Sigmoid colon (tissue), 7 donors: ENCODE measurements around the gene SPATA31D3. TPM values are rescaled to one million over a fixed set of nuclear protein-coding genes. Genes with fewer than 3 reads are reported as not detected.

Source experiments
- DNase-seq: peaks from one replicate; pipeline ENCODE4 v3.0.0-alpha.2; 2019
- H3K27ac ChIP-seq, 4 donors: fragments of 200-600 bp; sonication (generic); one replicate each; pipeline ENCODE4 v1.5.1; 2016 to 2019; ENCODE audit warnings: mild to moderate bottlenecking in 1 of 4
- H3K27me3 ChIP-seq, 3 donors: fragments of 200-600 bp; sonication (generic); one replicate each; pipeline ENCODE4 v1.5.1; 2019; ENCODE audit warnings: mild to moderate bottlenecking in 1 of 3
- H3K36me3 ChIP-seq, 4 donors: fragments of 200-600 bp; sonication (generic); one replicate each; pipeline ENCODE4 v1.5.1; 2016 to 2019
- H3K4me1 ChIP-seq, 4 donors: fragments of 200-600 bp; sonication (generic); one replicate each; pipeline ENCODE4 v1.5.1; 2017 to 2019
- H3K4me3 ChIP-seq, 4 donors: fragments of 200-600 bp; sonication (generic); one replicate each; pipeline ENCODE4 v1.5.1; 2017 to 2019; ENCODE audit warnings: mild to moderate bottlenecking in 2 of 4, moderate library complexity in 1 of 4
- H3K9me3 ChIP-seq, 4 donors: fragments of 200-600 bp in 3 of 4; sonication (generic) in 3 of 4; one replicate each; pipeline versions ENCODE4 v1.5.1 to v1.6.1; 2013 to 2019
- CTCF ChIP-seq, 4 experiments: fragments of 450-650 bp in 3 of 4; fragments of 200-600 bp in 1 of 4; IDR thresholded peaks; one replicate each; pipeline ENCODE4 v1.5.1; 2016 to 2019; ENCODE audit warnings: antibody characterized with exemption in 4 of 4, mild to moderate bottlenecking in 3 of 4, moderate library complexity in 2 of 4
- EP300 ChIP-seq, 4 donors: sonication (generic); formaldehyde crosslinking; IDR thresholded peaks; one replicate each; pipeline ENCODE4 v1.6.1; 2017; ENCODE audit warnings: antibody characterized with exemption in 4 of 4
- POLR2A ChIP-seq, 2 donors: fragments of 450-650 bp; IDR thresholded peaks; one replicate each; pipeline ENCODE4 v1.6.1; 2016; ENCODE audit warnings: antibody characterized with exemption in 2 of 2, mild to moderate bottlenecking in 2 of 2, moderate library complexity in 2 of 2
- POLR2AphosphoS5 ChIP-seq, 4 donors: sonication (generic); formaldehyde crosslinking; IDR thresholded peaks; one replicate each; pipeline ENCODE4 v1.6.1; 2017; ENCODE audit warnings: antibody characterized with exemption in 4 of 4
- WGBS, 2 donors: extraction: QIAGEN DNeasy Blood & Tissue Kit; methylation state at CpG; one replicate each; pipeline ENCODE4 v1.1.7; 2013; 5-methylcytosine and 5-hydroxymethylcytosine counted together
- intact Hi-C: fragments of 100-400 bp; cut with DNase I; formaldehyde crosslinking; loops from one replicate; pipeline ENCODE4 v1.15.1; 2023
- polyA plus RNA-seq, 3 donors: library from polyadenylated mRNA; stranded (reverse); fragments of 200-250 nt; gene quantifications; one replicate each; pipeline ENCODE4 v1.2.3, GENCODE V29; 2013
- total RNA-seq, 4 donors: library from RNA; depleted of rRNA; stranded (reverse); fragments of >200 nt; gene quantifications; one replicate each; pipeline ENCODE4 v1.1.0, GENCODE V29; 2016
- donor health status: healthy with polysubstance abuse.
- donor health status: Bipolar disorder and iron deficiency.
- donor health status: healthy.

Gene SPATA31D3
- total and polyA plus RNA-seq, 7 donors = not detected

DNA sequence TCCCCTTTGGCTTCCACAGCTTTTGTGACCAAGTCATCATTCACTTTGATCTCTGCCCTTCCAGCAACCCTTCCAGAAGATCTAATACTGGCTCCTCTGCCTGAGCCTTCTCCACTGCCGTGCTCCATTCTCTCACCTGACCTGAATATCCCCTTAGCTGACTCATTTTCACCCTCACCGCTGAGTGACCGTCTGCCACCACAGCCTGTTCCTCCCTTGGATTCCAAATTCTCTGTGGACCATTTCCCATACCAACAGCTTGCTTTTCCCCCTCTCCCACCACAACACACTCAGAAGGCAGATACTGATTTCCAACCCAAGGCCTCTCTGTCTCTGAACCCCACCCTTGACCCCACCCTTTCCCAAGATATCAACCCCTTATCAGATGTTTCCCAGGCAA is 24.7 kb downstream of the SPATA31D3 start:
- TF ChIP-seq POLR2A (IDR thresholded peaks at IDR 0.05) (no peak), EP300 (IDR thresholded peaks at IDR 0.05) (no peak)
- Histone ChIP-seq H3K36me3 (no peaks in the 10 kb centered on the region), H3K4me3 (no peak overlapping the region), H3K4me1 (no peaks in the 10 kb centered on the region), H3K27ac (no peak overlapping the region), H3K27me3 (no peaks in the 10 kb centered on the region), H3K9me3 (no peaks in the 10 kb centered on the region)
- WGBS, 2 donors = 91 to 95% methylated on average over 3 of the region's 3 CpGs
- intact Hi-C loops = no loop called here
- no peak for DNase-seq

GRCh38 chr9:81969971-81970370 is 26.7 kb downstream of the SPATA31D3 start:
- intact Hi-C loops = no loop called here
- no peaks in the 10 kb centered on the region for H3K36me3 ChIP-seq
- no peak overlapping the region for H3K4me3 ChIP-seq
- no peaks in the 10 kb centered on the region for H3K27me3 ChIP-seq
- no peak for DNase-seq
- no peaks in the 10 kb centered on the region for H3K9me3 ChIP-seq
- H3K4me1 ChIP-seq = peaks cover 0 to 7% (median 0%) of the 10 kb centered on the region in 4 donors
- TF ChIP-seq POLR2A (IDR thresholded peaks at IDR 0.05) (no peak), POLR2AphosphoS5 (IDR thresholded peaks at IDR 0.05) (no peak), EP300 (IDR thresholded peaks at IDR 0.05) (no peak), CTCF (IDR thresholded peaks at IDR 0.05) (no peak)
- no peak overlapping the region for H3K27ac ChIP-seq

GRCh38 chr9:81971727-81972126 is 28.4 kb downstream of the SPATA31D3 start:
- intact Hi-C loops = no loop called here
- Histone ChIP-seq H3K27ac (no peak overlapping the region), H3K9me3 (no peaks in the 10 kb centered on the region), H3K4me1 (peaks cover 0 to 9% (median 0%) of the 10 kb centered on the region in 4 donors), H3K36me3 (no peaks in the 10 kb centered on the region), H3K4me3 (no peak overlapping the region), H3K27me3 (no peaks in the 10 kb centered on the region)
- TF ChIP-seq POLR2AphosphoS5 (IDR thresholded peaks at IDR 0.05) (no peak), CTCF (IDR thresholded peaks at IDR 0.05) (no peak), EP300 (IDR thresholded peaks at IDR 0.05) (no peak), POLR2A (IDR thresholded peaks at IDR 0.05) (no peak)
- DNase-seq = no peak

- no peak for DNase-seq
- 88 to 90% methylated on average over 5 of the region's 5 CpGs for WGBS, 2 donors
- Histone ChIP-seq H3K9me3 (peaks cover 0 to 2% (median 0%) of the 10 kb centered on the region in 4 donors), H3K4me3 (no peak overlapping the region), H3K4me1 (peaks cover 0 to 9% (median 0%) of the 10 kb centered on the region in 4 donors), H3K27me3 (no peaks in the 10 kb centered on the region), H3K36me3 (no peaks in the 10 kb centered on the region), H3K27ac (no peak overlapping the region)
- TF ChIP-seq POLR2AphosphoS5 (IDR thresholded peaks at IDR 0.05) (no peak), CTCF (IDR thresholded peaks at IDR 0.05) (no peak)
- intact Hi-C loops = no loop called here
Observed at GRCh38 chr9:81974764-81975163, 31.5 kb downstream of the SPATA31D3 start.

DNA sequence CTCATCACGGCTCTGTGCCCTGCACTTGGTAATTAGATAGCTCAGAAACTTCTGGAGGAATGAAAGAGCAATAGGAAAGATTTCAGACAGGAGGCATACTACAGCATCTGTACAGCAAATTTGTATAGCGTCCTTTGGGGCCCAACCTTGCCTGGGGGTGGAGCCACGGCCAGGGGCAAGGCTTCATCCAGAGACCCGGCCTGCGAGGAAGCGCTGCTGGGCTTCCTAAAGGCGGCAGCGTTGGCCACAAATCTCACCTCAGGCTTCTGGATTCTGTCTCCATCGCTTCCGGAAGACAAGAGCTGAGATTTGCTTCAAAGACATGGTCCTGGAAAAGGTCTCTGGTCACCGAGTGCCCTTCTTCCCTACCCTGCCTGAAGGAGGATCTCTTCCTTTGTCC is 33.1 kb downstream of the SPATA31D3 start:
- TF ChIP-seq POLR2AphosphoS5 (IDR thresholded peaks at IDR 0.05) = no peak
- TF ChIP-seq CTCF (IDR thresholded peaks at IDR 0.05) = no peak
- TF ChIP-seq EP300 (IDR thresholded peaks at IDR 0.05) = no peak
- no peak for TF ChIP-seq POLR2A (IDR thresholded peaks at IDR 0.05)
- Histone ChIP-seq H3K27ac (no peak overlapping the region), H3K4me3 (no peak overlapping the region), H3K27me3 (no peaks in the 10 kb centered on the region), H3K9me3 (peaks cover 0 to 2% (median 0%) of the 10 kb centered on the region in 4 donors), H3K4me1 (peaks cover 0 to 9% (median 0%) of the 10 kb centered on the region in 4 donors), H3K36me3 (no peaks in the 10 kb centered on the region)
- DNase-seq = no peak
- 95% methylated on average over 11 of the region's 11 CpGs for WGBS, 2 donors
- intact Hi-C loops = no loop called here
